ENCODE data around the gene JAM3.
"Not testable (repeated sequence)": the region's sequence is repeated elsewhere in the genome, so short reads cannot be mapped to it uniquely, and the experiment has no call there.

- not testable (repeated sequence) for TF ChIP-seq POLR2AphosphoS5 (IDR thresholded peaks at IDR 0.05; ENCODE audit: low read depth, low read length); CTCF (IDR thresholded peaks at IDR 0.05)
Observed at GRCh38 chr11:134113787-134114186, 44.9 kb downstream of the JAM3 start.
